NK-92 treated with Interleukin-12 subunit alpha and Interleukin-12 subunit beta, amount 100 ng/mL, for 24 hours (cell line): Measurements from ENCODE around the gene KRT17.

Source experiments
- DNase-seq: peaks from one replicate; lab custom pipeline; 2025; lab: John Stamatoyannopoulos, UW

KRT17 gene

GRCh38 chr17:41624208-41625101 lies at the start of gene KRT17:
Gene KRT17, minus strand, starts transcription at chr17:41624575. Its CDS starts 66 bp downstream, at chr17:41624509.
- DNase-seq: no peak

GRCh38 chr17:41672153-41672552 lies 47.8 kb upstream of the KRT17 start:
- no peak for DNase-seq

DNA sequence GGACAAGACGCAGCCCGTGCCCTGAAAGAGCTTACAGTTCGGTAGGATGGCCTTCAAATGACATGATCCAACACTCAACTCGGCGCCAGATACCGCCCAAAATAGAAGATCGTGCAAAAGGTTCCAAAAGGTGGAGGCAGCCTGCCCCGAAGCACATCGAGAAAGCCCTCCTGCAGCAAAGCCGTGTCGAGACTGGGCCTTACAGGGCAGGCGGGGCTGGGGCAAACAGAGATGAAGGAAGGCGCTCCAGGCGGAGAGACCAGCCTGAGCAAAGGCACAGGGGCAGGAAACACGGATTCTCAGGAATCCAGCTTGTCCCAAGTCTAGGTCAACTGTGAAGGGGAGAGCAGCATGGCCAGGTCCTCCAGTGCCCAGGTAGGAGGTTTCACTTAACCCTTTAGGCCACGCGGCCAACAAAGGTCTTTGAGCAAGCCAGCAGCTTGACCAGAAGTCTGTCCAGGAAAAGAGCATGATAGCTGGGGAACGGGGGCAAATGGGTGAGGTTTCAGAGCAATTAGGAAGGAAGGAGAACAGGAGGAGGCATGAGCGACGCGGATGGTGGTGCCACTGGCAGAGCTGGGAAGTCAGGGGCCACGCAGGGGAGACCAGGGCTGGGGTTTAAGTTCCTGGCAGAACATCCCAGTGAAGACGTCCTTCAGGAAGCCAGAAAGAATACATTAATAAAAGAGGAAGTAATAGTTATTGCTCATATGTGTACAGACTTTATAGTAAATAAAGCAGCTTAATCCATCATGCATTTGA lies 43.1 kb upstream of the KRT17 start:
- no peak for DNase-seq

DNA sequence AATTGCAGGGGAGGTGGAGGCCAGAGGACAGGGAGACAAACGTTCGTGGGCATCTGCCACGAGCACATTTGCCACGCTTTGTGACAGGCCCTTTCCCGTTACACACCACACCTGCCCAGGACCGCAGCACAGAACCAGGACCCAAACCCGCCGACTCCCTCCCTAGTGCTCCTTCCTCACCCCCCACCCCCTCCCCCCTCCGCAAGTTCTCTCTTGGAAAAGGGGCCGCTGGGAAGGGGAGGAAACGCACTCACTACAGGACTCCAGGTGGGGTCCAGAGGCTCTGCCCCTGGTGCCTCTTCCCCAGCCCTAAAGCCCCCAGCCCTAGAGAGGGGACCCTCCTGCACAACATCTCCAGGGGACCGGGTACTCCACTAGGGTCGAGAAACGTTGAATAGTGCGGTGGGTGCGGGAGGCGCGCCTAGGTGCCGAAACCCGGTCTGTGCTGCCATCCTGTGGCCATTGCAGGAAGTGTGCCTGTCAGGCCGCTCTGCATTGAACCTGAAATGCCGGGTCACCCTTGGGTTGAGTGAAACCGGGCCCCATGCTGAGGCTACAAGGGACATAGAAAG lies 42.4 kb upstream of the KRT17 start:
- DNase-seq: peak; percentile 68

DNA sequence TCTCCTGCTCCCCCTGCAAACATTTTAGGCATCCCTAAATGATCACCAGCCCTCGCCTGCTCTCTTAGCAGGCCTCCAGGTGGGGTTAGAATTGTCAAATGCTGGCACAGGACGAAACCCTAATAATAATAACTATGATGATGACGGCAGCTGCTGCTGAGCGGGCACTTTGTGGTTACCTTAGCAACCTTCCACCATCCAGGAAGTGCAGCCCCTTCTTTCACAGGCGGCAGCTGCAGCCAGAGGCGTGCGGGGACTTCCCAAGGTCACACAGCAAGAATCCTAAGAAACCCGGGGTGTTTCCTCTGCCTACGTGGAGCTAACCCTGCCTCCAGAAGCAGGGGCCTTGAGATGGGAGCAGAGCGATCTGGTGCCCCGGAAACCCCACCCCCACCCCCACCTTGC lies 41.9 kb upstream of the KRT17 start:
- peak; percentile 74 for DNase-seq

- peak; percentile 85 for DNase-seq
Measured at GRCh38 chr17:41665566-41666236, 41.3 kb upstream of the KRT17 start.

- no peak for DNase-seq
Measured at GRCh38 chr17:41664587-41665565, 40.5 kb upstream of the KRT17 start.

DNA sequence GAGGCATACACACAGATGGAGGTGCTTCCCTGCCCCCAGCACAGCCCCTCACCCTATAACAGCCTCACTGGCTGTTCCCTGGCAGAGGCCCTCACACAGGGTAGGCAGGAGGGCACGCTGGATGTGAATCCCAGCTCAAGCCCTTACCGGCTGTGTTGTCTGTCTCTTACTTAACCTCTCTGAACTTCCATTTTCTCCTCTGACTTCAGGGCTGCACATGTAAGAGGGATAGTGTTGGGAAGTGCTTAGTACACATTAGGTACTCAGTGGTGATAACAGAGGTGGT lies 39.7 kb upstream of the KRT17 start:
- no peak for DNase-seq

GRCh38 chr17:41663451-41664171 lies 39.2 kb upstream of the KRT17 start:
- no peak for DNase-seq

GRCh38 chr17:41660221-41660711 lies 35.9 kb upstream of the KRT17 start:
- DNase-seq: no peak

DNA sequence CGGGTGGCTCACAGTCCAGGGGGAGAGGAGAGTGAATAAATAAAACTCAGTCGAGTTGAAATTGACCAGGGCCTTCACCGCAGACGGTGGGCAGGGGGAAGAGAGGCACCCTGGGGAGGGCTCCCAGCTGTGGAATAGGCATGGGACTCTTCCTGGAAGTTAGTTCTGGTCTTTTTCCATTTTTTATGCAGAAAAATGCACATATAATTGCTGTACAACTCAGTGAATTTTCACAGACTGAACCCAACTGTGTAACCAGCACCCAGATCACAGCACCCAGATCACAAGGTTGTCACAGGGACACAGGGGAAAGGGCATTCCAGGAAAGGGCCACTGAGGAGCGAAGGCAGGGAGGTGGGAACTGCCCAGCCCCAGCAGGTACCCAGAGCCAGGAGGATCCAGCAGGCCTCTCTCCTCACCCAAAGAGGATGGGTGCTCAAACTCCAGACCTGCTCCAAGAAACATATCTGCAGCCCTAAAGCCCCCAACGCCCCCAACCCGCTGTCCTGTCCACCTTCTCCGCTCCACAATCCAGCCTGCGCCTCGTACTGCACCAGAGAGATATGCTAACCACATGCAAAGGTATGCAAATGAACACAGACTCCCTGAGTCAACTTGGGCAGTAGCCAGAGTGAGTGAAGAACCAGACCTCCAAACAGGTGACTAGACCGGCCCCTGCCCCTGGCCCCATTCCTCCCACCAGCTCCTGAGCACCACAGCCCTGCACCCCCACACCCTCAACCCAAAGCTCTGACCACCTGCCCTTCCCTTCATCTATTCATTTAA lies 35.2 kb upstream of the KRT17 start:
- DNase-seq: no peak

DNA sequence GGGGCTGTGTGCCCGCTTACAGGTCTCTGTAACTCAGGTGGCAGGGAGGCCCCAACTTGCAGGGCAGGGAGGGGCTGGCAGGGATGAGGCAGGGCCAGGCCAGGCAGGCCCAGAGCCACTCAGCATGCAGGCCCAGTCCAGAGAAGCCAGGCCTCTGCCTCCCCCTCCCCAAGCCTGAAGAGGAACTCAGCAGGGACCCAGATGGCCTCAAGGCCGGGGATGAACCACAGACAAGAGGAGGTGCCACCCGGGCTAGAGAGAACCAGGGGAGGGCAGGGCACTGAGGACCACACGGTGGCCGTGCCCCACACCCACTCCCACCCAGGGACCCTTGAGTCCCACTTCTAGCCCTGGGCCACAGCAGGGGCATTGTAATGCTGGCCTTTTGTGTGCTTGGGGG lies 34.5 kb upstream of the KRT17 start:
- DNase-seq: no peak

- DNase-seq: no peak
Measured at GRCh38 chr17:41657936-41658335, 33.6 kb upstream of the KRT17 start.

GRCh38 chr17:41657176-41657754 lies 32.9 kb upstream of the KRT17 start:
- DNase-seq: no peak

GRCh38 chr17:41656249-41657023 lies 32.1 kb upstream of the KRT17 start:
- no peak for DNase-seq

DNA sequence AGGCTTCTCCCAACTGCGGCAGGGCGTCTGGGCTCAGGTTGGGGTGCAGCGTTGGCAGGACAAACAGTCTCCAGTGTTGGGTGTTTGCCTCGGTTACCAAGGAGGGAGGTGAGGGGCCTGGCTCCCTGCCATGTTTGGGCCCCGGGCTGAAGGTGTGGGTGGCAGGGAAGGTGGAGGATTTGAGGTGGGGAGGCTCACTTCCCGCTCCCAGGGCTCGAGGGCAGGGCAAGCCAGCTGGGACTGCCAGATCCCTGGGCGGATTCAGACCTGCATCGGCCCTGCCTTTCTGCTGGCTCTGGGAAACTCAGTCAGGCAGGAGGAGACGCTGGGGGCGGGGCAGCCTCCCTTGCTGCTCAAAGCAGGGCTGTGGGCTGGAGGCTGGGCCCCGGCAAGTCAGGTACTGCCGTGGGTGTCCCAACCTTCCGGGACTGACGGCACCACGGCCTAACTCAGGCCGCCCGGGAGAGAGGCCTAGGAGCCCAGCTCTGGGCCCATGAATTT lies 31.3 kb upstream of the KRT17 start:
- DNase-seq: no peak

- no peak for DNase-seq
Measured at GRCh38 chr17:41654678-41655607, 30.6 kb upstream of the KRT17 start.
